OCI-LY7 (cell line): ENCODE data around the gene MYOF. TPM values are rescaled to one million over a fixed set of nuclear protein-coding genes. Genes with fewer than 3 reads are reported as not detected.

ENCODE experiments used
- BruUV-seq: library from RNA; stranded (reverse); fragments of 400-500 nt; replicated peaks from 2 replicates; lab custom pipeline; 2021; lab: Mats Ljungman, UMichigan
- CTCF ChIA-PET: fragments of 300-600 bp; sonication (Branson Sonifier 250); formaldehyde crosslinking; loops from one replicate; lab custom pipeline; 2022; ENCODE audit warnings: antibody characterized with exemption; ENCODE audit not compliant: unreplicated experiment; lab: Charles Lee
- POLR2A ChIA-PET: fragments of 300-600 bp; sonication (Branson Sonifier 250); formaldehyde crosslinking; loops from one replicate; lab custom pipeline; 2022; ENCODE audit warnings: antibody characterized with exemption; lab: Charles Lee
- DNase-seq: peaks from one replicate; pipeline ENCODE4 v3.0.0-alpha.2; 2015; ENCODE audit warnings: low spot score
- H2AFZ ChIP-seq: fragments of 200-600 bp; sonication (generic), shearing (Covaris generic); 2 replicates; pipeline ENCODE4 v1.6.1; 2014; ENCODE audit warnings: mild to moderate bottlenecking, antibody characterized with exemption, low read length, moderate library complexity
- H3K27ac ChIP-seq: fragments of 200-600 bp; sonication (generic); 2 replicates; pipeline ENCODE4 v1.5.1; 2014; ENCODE audit warnings: mixed run types, low read depth, mild to moderate bottlenecking, moderate library complexity, low read length, inconsistent platforms; ENCODE audit not compliant: poor library complexity, severe bottlenecking
- H3K36me3 ChIP-seq: fragments of 200-600 bp; sonication (generic); 2 replicates; pipeline ENCODE4 v1.6.1; 2014; ENCODE audit warnings: mild to moderate bottlenecking, antibody characterized with exemption, low read length, moderate library complexity, mixed read lengths; ENCODE audit not compliant: insufficient read depth
- H3K4me1 ChIP-seq: fragments of 200-600 bp; sonication (generic); 2 replicates; pipeline ENCODE4 v1.5.1; 2014; ENCODE audit warnings: mild to moderate bottlenecking, low read length; ENCODE audit not compliant: insufficient read depth, poor library complexity, severe bottlenecking
- H3K4me2 ChIP-seq: fragments of 200-600 bp; sonication (generic); 2 replicates; pipeline ENCODE4 v1.6.1; 2014; ENCODE audit warnings: mild to moderate bottlenecking, low read length
- H3K4me3 ChIP-seq: fragments of 200-600 bp; sonication (generic); 2 replicates; pipeline ENCODE4 v1.5.1; 2014; ENCODE audit warnings: mild to moderate bottlenecking, low read depth, low read length; ENCODE audit not compliant: poor library complexity, severe bottlenecking
- H3K79me2 ChIP-seq: fragments of 200-600 bp; sonication (generic); 2 replicates; pipeline ENCODE4 v1.6.1; 2016; ENCODE audit warnings: low read depth, mild to moderate bottlenecking, low read length, moderate library complexity, mixed read lengths; ENCODE audit not compliant: insufficient read depth
- H3K9me2 ChIP-seq: fragments of 200-600 bp; sonication (generic); 2 replicates; pipeline ENCODE4 v1.6.1; 2016; ENCODE audit warnings: mild to moderate bottlenecking, low read length, mixed read lengths; ENCODE audit not compliant: insufficient read depth
- H3K9me3 ChIP-seq: fragments of 200-600 bp; sonication (generic); 2 replicates; pipeline ENCODE4 v1.6.1; 2014; ENCODE audit warnings: mild to moderate bottlenecking, mixed run types, low read length, mixed read lengths
- H4K20me1 ChIP-seq: fragments of 200-600 bp; sonication (generic); 2 replicates; pipeline ENCODE4 v1.6.1; 2014; ENCODE audit warnings: mild to moderate bottlenecking, antibody characterized with exemption, low read length, moderate library complexity, mixed read lengths; ENCODE audit not compliant: insufficient read depth
- CTCF ChIP-seq: fragments of 200-600 bp; sonication (generic); conservative IDR thresholded peaks from 2 replicates; pipeline ENCODE4 v1.5.1; 2014; ENCODE audit warnings: mild to moderate bottlenecking, antibody characterized with exemption, low read length, moderate library complexity, mixed read lengths
- EZH2phosphoT487 ChIP-seq: fragments of 200-600 bp; sonication (generic); IDR thresholded peaks from 2 replicates; pipeline ENCODE4 v1.6.1; 2018; ENCODE audit warnings: low read depth, borderline replicate concordance, mild to moderate bottlenecking, mixed run types, antibody characterized with exemption, low read length, moderate library complexity, mixed read lengths
- intact Hi-C: fragments of 100-400 bp; cut with micrococcal nuclease; formaldehyde crosslinking; loops from one replicate; pipeline ENCODE4 v1.10.0; 2022; ENCODE audit not compliant: unreplicated experiment
- total RNA-seq, 2 experiments: library from RNA; depleted of rRNA in 1 of 2; stranded (reverse); fragments of >200 nt in 1 of 2; shearing (Covaris generic) in 1 of 2; gene quantifications; 2 replicates each; pipeline ENCODE4 v1.2.3, GENCODE V29; 2014 to 2022

The MYOF gene
- total RNA-seq, 2 experiments from 2014 or later: 0.42 TPM; not detected in 1

GRCh38 chr10:93458821-93459257 lies 23.3 kb downstream of the MYOF start:
- no peak for DNase-seq
- Histone ChIP-seq H3K9me2 (no peaks in the 10 kb centered on the region), H3K79me2 (no peaks in the 10 kb centered on the region), H3K4me2 (no peak overlapping the region), H4K20me1 (no peaks in the 10 kb centered on the region), H3K4me1 (peaks cover 22% of the 10 kb centered on the region), H2AFZ (no peak overlapping the region), H3K9me3 (0 out of 2 replicates have a peak, but pooled peaks cover 5% of the 10 kb centered on the region), H3K36me3 (no peaks in the 10 kb centered on the region), H3K27ac (no peak overlapping the region), H3K4me3 (no peak overlapping the region)
- CTCF ChIA-PET: no interaction called here
- POLR2A ChIA-PET: interaction anchor here (0.6 to 0.7 kb wide), 2 partner anchors 14 to 61 kb away, joined by 3 to 4 read pairs; no protein-coding TSS in a partner anchor
- TF ChIP-seq CTCF (no peak), EZH2phosphoT487 (no peak)
- no TSS peak for BruUV-seq
- intact Hi-C loops: no loop called here

- no peak for TF ChIP-seq EZH2phosphoT487
- TF ChIP-seq CTCF: no peak
- H3K9me2 ChIP-seq: no peaks in the 10 kb centered on the region
- CTCF ChIA-PET: no interaction called here
- H3K9me3 ChIP-seq: 0 out of 2 replicates have a peak, but pooled peaks cover 5% of the 10 kb centered on the region
- intact Hi-C loops: no loop called here
- no peaks in the 10 kb centered on the region for H4K20me1 ChIP-seq
- no peak for DNase-seq
- POLR2A ChIA-PET: interaction anchor here (0.6 to 1.2 kb wide), 5 partner anchors 13 to 77 kb away, joined by 3 to 4 read pairs (median 3); partner anchors contain the start of gene MYOF
- no peak overlapping the region for H3K4me3 ChIP-seq
- no peaks in the 10 kb centered on the region for H3K79me2 ChIP-seq
- H3K36me3 ChIP-seq: no peaks in the 10 kb centered on the region
- no TSS peak for BruUV-seq
- peaks cover 16% of the 10 kb centered on the region for H3K4me1 ChIP-seq
- no peak overlapping the region for H3K4me2 ChIP-seq
- H2AFZ ChIP-seq: no peak overlapping the region
- H3K27ac ChIP-seq: no peak overlapping the region
These were observed 24.6 kb downstream of the MYOF start for GRCh38 chr10:93457511-93457910.

DNA sequence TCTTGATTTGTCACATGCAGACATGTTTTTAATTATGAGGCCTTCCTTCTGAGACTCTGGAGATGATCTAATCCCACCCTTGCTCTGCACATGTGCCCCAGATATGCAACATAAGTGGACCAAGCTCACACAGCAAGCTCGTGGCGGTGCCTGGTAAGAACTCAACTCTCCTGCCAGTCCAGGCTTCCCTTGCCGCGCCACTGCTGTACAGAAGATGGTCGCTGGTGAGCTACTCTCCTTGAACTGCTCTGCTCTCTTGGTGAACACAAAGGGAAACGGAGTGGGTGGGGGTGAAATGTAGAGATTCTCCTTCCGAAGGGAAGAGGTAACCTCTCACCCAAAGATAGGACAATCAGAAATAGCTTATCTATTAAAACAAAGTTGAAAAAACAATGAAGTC lies 25.7 kb downstream of the MYOF start:
- ChIA-PET POLR2A (interaction anchor here (0.6 to 1.0 kb wide), 2 partner anchors 20 to 55 kb away, joined by 3 to 6 read pairs; no protein-coding TSS in a partner anchor), CTCF (no interaction called here)
- Histone ChIP-seq H3K27ac (no peak overlapping the region), H3K36me3 (no peaks in the 10 kb centered on the region), H3K79me2 (no peaks in the 10 kb centered on the region), H3K9me3 (no peaks in the 10 kb centered on the region), H3K4me3 (no peak overlapping the region), H4K20me1 (no peaks in the 10 kb centered on the region), H3K4me2 (no peak overlapping the region), H2AFZ (no peak overlapping the region), H3K4me1 (peaks cover 6% of the 10 kb centered on the region), H3K9me2 (no peaks in the 10 kb centered on the region)
- intact Hi-C loops: no loop called here
- no TSS peak for BruUV-seq
- no peak for DNase-seq
- TF ChIP-seq CTCF: no peak
- no peak for TF ChIP-seq EZH2phosphoT487
